Stimulated activated CD4-positive, alpha-beta T cell treated with anti-CD3 and anti-CD28 coated beads, Interleukin-4, amount 100 ng/mL, for 4 hours (primary cell): ENCODE results near the gene NCKAP1.
"Not testable (repeated sequence)": the region's sequence is repeated elsewhere in the genome, so short reads cannot be mapped to it uniquely, and the experiment has no call there.

ENCODE experiments used
- DNase-seq, 2 experiments: peaks; one replicate each; pipeline ENCODE4 v3.0.0-alpha.2; 2020

NCKAP1 gene, protein sequence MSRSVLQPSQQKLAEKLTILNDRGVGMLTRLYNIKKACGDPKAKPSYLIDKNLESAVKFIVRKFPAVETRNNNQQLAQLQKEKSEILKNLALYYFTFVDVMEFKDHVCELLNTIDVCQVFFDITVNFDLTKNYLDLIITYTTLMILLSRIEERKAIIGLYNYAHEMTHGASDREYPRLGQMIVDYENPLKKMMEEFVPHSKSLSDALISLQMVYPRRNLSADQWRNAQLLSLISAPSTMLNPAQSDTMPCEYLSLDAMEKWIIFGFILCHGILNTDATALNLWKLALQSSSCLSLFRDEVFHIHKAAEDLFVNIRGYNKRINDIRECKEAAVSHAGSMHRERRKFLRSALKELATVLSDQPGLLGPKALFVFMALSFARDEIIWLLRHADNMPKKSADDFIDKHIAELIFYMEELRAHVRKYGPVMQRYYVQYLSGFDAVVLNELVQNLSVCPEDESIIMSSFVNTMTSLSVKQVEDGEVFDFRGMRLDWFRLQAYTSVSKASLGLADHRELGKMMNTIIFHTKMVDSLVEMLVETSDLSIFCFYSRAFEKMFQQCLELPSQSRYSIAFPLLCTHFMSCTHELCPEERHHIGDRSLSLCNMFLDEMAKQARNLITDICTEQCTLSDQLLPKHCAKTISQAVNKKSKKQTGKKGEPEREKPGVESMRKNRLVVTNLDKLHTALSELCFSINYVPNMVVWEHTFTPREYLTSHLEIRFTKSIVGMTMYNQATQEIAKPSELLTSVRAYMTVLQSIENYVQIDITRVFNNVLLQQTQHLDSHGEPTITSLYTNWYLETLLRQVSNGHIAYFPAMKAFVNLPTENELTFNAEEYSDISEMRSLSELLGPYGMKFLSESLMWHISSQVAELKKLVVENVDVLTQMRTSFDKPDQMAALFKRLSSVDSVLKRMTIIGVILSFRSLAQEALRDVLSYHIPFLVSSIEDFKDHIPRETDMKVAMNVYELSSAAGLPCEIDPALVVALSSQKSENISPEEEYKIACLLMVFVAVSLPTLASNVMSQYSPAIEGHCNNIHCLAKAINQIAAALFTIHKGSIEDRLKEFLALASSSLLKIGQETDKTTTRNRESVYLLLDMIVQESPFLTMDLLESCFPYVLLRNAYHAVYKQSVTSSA

DNA sequence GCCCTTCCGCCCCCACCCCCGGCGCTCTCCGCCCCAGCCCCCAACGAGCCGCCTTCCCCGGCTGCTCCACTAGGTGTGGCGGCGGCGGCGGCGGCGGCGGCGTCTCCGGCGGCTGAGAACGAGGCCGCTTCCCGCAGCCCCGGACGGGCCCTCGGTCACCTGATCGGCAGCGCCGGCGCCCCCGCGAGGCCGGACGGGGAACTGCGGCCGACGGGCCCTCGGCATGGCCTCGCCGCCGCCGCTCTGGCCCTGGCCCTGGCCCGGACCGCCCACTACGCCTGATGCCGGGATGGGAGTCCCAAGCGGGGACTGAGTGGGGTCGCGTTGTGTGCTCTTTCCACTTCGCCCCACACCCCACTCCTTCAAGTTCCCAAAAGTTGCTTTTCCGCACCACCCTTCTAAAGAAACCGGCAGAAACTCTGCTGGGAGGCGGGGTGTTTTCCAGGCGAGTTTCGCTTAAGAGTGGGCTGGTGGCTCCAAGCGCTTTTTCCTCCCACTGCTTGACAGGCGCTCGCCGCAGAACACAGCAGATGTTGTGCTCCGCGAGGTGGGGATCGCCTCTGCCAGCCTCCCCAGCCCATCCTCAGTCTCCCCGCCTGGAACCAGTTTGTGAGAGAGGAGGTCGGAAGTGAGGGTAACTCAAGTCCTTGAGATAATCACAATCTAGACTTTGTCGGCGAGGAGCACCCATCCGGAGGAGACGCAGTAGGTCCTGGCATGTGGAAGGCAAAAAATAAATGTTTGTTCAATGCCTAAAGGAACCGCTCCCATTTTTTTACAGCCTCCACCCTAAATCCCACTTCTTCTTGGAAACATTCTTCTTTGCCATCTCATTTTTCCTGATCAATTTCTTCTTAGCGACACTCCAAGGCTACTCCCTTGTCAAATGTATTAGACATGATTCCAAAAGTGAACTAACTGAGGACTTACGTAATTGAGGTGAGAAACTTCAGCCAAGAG is at the start of gene NCKAP1:
Gene NCKAP1 (minus strand): TSS at position 117 of the 960 bp plus-strand sequence. CDS start 358 bp downstream, outside the sequence.
- DNase-seq = peak; percentile 77 to 89

DNA sequence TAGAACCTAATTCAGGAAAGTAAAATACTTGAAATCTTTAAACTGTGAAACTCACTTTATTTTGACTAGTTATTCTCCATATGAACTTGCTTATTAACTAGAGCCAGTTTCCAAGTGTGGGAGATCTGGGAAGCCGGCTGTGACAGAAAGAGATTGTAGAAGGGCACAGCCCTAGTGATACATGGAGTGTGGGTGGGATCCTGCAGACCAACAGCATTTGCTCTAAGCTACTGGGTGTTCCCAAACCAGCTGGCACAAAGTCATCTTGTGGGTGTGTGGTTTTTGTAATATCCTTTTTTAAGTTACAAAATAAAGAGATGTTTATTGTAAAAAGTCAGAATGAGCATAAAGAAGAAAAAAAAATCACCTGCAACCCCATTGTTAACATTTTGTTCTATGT is 43.7 kb upstream of the NCKAP1 start:
- no peak for DNase-seq

DNA sequence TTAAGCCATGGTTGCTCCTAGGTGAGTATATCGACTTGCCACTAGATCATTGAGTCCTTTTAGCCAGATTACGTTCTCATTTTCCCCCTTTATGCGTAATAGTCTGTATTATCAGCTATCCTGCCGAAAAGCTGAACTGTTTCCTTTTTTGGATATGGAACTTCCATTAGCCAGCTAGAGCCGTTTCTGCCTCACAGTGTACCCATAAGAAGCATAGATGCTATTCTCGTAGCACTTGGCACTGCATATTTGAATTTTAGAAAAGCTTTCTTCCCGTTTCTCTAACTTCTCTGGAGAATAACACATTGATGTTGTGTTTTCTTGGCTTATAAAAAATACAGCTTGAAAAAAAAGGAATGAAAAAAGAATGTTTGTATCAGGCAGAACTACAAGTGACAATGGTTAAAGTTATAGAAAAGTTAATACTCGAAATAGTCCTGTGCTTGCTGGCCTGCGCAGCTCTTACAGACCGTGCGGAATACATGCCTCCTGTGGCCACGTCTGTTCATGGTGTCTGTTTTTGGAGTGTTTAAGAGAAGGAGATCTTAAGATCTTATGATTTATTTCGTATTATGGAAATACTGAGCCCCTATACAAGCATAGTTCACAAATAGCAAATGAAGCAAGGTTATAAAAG is 41.0 kb upstream of the NCKAP1 start:
- DNase-seq = no peak

DNA sequence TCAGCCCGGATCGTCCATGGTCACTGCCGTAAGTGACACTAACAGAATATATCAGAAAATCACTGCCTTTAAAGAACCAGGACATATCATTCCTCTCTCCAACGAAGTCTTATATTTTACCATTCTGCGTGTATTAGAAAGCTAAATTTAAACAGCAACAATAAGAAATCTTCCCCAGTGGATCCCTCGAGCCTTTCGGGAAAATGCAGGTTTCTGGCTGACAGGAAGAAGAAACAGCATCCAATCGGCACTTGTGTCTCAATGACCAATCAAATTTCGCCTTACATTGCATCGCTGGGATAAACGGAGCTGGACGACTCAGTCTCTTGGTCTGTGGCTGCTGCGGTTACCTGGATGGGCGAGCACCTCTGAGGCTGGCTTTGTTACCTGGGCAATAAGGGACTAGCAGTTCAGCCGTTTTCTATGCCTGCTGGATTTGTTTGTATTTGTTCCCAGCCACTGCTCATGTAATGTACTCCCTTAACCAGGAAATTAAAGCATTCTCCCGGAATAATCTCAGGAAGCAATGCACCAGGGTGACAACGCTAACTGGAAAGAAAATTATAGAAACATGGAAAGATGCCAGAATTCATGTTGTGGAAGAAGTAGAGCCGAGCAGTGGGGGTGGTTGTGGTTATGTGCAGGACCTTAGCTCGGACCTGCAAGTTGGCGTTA is 40.3 kb upstream of the NCKAP1 start, which contains the start of gene DUSP19:
Gene DUSP19 (plus strand): TSS at position 284 of the 675 bp plus-strand sequence. CDS start 187 bp downstream, at position 471.
- DNase-seq = peak; percentile 72 to 79

DNA sequence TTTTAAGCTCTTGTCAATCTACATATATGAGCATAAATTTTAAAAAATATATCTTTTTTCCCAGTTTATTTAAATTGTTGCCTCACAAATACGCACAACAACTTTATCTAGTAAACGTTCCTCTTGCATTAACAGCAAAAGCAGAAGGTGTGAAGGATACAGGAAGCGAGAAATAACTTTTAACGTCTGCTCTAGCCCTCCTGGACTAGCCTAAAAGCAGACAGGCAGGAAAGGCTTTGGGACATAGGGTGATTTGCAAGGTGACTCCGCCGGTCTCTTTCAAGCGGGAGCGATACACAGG is 39.9 kb upstream of the NCKAP1 start:
- DNase-seq = no peak

DNA sequence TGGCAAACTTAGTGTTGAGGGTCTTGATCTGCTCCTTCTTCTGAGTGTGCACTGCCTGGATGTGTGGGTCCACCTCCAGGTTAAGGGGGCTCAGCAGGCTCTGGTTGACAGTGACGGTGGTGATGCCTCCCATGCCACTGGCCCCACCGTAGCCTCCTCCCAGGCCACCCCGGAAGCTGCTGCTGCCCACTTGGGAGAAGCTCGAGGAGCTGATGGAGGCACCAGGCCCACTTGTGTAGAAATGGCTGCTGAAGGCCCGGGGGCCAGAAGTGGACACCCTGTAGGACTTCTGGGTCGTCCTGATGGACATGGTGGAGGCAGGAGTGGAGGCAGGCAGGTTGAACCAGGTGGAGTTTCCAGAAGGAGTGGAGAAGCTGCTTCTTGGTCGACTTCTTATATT is 33.9 kb upstream of the NCKAP1 start:
- no peak for DNase-seq

DNA sequence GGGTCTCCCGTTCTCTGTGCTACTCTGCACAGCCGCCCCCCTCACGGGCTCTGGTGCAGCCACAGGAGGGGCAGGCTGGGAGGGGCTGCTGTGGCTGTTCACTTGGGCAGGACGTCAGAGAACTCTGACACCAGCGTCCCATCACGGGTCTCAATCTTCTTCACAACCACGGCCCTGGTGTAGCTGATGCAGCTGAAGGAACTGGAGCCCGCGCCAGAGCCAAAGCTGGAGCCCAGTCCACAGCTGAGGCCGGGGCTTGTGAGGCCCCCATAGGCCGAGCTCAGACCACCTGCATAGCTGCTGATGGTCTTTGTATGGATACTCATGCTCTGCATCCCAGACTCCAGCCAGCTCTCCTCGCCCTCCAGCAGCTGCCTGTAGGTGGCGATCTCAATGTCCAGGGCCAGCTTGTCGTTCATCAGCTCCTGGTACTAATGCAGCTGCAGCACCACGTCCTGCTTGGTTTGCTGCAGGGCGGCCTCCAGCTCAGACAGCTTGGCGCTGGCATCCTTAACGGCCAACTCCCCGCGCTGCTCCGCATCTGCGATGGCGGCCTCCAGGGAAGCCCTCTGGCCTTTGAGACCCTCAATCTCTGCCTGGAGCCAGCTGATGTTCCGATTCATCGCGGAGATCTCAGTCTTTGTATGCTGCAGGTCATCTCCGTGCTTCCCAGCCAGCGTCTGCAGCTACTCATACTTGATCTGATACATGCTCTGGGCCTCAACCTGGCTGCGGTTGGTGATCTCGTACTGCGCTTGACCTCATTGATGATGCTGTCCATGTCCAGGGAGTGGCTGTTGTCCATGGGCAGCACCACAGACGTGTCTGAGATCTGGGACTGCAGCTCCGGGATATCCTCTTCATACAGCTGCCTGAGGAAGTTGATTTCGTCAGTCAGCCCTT is 32.9 kb upstream of the NCKAP1 start:
- no peak for DNase-seq

DNA sequence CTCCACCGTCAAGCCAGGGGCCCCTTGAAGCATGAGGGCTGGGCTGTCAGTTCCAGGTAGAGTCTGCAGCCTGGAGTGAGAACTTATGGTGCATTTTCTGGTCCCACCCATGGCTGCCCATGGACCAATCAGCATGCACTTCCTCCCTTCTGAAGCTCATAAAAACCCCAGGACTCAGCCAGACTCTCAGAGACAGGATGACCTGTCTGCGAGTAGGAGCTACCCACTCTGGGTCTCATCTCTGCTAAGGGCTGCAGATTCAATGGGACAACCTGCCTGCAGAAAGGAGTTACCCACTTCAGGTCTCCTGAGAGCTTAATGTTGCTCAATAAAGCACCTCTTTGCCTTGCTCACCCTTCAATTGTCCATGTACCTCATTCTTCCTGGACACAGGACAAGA is 30.9 kb upstream of the NCKAP1 start:
- no peak for DNase-seq

DNA sequence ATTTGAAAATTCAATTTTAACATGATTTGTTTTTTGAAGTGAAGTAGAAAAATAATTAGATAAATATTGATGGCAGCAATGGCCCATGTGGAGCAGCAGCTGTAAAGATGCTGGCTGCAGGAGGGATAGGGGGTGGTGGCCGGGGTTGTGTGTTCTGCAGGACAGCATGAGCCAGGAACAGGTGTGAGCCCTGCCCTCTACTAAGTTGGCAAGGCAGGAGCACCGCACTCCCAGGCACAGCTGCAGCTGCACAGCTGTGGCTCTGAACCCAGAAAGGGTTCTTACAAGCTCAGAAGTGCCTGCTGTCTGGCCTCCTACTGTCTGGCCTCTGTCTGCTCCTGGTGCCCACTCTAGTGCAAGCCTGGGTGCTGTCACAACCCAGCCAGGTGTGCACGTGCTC is 30.3 kb upstream of the NCKAP1 start:
- DNase-seq = no peak

DNA sequence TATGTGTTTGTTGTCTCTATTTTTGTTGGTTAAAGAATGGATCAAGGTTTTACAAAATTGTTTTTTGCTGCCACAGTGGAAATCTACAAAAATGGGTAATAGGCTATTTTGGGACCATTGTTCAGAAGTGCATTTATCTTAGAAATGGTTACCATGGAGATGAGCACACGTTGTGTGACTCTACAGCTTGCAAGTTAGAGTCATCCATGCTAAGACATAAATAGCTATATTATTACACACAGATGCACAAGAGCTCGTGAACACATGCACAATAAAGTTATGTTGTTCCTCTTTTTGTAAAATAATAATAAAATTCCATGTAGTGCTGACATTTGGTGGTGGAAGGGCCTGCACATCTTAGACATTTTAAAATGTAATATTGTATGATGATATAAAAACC is 24.8 kb upstream of the NCKAP1 start:
- DNase-seq = no peak

DNA sequence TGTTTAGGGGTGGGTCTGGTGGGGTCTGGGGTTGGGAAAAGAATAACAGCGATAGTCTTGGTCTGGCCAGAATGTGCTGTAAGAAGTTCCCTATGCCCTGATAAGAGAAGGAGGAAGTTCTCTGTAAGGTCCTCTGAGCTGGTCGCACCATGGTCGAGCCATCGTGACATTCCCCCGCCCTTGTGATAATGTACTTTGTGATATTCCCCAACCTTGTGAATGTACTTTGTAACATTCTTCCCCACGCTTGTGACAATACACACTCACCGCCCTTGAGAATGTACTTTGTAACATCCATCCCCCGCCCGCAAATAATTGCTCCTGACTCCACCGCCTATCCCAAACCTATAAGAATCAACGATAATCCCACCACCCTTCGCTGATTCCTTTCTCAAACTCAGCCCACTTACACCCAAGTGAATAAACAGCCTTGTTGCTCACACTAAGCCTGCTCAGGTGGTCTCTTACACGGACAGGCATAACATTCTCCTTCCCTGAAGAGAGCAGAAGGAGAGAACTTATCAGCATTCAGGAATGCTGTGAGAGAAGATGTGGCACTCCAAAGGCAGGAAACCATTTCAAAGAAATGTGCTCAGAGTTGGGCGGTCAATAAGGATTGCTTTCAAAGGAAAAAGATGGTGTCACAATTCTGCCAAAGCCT is 22.4 kb upstream of the NCKAP1 start:
- DNase-seq = no peak

DNA sequence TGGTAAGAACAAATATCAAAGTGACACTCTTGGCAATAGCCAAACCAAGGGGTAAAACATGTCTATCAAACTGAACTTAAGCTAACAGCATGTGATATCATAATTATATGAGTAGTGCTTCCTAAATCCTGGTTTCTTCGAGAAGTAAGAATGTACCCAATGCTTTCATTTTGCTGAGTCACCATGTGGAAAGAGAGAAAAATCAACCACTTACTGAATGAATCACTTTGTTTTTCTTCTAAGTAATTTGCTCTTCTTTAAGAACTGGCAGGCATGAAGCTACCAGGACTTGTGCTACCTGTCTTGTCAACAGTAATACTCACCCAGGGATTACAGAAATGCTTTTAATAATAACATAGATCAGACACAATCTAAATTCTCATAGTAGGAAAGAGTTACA is 21.3 kb upstream of the NCKAP1 start:
- no peak for DNase-seq

DNA sequence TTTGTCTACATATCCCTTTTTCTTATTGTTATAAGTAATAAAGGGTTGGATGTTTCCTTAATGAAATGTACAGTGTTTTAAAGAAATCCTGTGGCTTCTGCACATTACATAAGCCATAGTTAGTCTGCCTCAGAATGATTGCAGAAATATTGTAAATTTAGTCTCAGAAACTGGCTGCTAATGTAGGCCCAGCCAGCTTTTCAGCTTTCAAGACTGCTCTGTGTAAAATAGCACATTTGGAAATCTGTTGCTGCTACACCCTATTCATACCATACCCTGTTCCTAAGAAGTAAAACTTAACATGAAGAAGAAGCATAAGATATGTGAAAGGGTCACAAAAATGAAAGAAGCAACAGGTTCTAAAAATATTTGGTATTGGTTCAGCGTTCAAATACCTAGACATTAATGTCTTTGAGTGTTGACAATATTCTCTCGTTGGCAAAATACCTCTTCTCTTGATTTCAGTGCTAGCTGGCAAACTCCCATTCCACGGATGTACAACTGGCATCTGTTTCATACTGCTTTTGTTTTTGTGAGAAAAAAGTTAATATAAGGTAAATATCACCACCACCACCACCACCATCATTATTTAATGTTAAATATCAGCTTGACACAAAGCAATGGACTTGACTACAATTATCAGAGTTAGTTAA is 19.2 kb upstream of the NCKAP1 start:
- no peak for DNase-seq

DNA sequence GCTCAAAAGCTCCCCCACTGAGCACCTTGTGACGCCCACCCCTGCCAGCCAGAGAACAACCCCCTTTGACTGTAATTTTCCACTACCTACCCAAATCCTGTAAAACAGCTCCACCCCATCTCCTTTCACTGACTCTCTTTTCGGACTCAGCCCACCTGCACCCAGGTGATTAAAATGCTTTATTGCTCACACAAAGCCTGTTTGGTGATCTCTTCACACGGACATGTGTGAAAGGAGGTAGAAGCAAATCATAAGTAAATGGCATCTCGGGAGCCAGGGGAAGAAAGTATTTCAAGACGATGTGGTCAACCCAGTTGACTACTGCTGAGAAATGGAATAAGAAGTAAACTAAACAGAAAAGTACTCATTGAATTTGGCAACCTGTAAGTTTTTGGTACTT is 11.2 kb upstream of the NCKAP1 start:
- no peak for DNase-seq

DNA sequence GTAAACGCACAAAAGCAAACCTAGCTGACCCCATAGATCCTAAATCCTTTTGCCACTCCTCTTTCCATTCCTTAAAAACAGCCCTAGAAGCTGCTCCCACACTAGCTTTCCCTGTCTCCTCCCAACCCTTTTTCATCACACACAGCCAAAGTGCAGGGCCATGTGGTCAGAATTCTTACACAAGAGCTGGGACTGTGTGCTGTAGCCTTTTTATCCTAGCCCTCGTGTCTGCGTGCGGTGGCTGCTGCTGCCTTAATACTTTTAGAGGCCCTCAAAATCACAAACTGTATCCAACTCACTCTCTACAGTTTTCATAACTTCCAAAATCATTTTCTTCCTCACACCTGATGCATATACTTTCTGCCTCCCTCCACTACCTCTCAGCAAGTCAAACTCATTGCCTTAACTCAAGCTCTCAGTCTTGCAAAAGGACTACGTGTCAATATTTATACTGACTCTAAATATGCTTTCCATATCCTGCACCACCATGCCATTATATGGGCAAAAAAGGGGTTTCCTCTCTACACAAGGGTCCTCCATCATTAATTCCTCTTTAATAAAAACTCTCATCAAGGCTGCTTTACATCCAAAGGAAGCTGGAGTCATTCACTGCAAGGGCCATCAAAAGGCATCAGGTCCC is 9.3 kb upstream of the NCKAP1 start:
- not testable (repeated sequence) for DNase-seq

DNA sequence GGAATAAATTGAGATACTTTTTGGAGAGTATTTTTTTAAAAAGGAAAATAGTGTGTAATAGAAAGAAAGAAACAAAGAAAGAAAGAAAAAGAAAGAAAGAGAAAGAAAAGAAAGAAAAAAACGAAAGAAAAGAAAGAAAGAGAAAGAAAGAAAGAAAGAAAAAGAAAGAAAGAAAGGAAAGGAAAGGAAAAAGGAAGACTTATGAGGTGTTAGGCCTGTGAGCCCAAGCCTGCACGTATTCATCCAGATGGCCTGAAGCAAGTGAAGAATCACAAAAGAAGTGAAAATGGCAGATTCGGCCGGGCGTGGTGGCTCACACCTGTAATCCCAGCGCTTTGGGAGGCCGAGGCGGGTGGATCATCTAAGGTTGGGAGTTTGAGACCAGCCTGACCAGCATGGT is 5.3 kb upstream of the NCKAP1 start:
- not testable (repeated sequence) for DNase-seq

DNA sequence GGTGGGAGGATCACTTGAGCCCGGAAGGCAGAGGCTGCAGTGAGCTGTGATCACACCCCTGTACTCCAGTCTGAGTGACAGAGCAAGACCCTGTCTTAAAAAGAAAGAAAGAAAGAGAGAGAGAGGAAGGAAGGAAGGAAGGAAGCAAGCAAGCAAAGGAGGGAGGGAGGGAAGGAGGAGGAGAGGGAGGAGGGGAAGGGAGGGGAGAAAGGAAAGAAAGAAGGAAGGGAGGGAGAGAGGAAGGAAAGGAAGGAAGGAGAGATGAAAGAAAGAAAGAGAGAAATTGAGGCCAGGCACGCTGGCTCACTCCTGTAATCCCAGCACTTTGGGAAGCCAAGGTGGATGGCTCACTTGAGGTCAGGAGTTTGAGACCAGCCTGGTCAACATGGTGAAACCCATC is 2.3 kb upstream of the NCKAP1 start:
- DNase-seq = no peak

DNA sequence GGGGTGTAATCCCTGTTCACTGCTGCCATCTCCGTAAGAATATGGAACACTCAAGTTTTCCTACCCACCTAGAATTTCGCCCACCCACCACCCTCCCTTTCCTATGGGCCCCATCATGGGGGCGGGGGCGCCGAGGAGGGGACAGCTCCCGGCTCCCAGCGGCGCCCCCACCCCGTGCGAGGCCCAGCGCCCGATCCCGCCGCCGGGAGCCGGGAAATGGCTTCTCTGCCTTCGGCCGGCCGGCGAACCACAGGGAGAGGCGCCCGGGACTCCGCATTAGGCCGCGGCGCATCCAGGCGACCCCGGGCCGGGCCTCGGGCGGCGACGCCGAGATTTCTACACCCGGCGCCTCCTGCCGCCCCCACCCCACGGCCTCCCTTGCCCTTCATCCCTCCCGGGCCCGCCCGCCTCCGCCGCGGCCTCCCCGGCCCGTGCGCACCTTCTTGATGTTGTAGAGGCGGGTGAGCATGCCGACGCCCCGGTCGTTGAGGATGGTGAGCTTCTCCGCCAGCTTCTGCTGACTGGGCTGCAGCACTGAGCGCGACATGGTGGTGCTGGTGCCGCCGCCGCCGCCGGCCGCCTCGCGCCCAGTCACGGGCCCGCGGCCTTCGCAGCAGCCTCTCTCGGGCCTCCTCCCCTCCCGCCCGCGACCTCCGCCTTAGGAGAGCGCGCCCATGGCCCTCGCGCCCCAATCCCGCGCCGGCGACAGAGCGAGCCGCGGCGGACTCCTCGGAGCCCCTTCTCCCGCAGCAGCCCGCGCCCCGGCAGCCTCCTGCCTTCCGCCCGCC is 510 bp downstream of the NCKAP1 start:
- DNase-seq = peak in 1 of 2 experiments; percentile 35
